HG03108 (cell line): ENCODE data around the gene PAK6.

Source experiments
- ATAC-seq: cut with Tn5 transposase; IDR thresholded peaks from one replicate; pipeline ENCODE4 v1.9.1; 2021; ENCODE audit warnings: moderate library complexity; ENCODE audit not compliant: unreplicated experiment

The PAK6 gene

GRCh38 chr15:40238532-40239403 is at the start of gene PAK6:
TSS of gene PAK6 (plus strand) at chr15:40239063. CDS start at chr15:40264786, 25,723 bp downstream.
- no peak for ATAC-seq

DNA sequence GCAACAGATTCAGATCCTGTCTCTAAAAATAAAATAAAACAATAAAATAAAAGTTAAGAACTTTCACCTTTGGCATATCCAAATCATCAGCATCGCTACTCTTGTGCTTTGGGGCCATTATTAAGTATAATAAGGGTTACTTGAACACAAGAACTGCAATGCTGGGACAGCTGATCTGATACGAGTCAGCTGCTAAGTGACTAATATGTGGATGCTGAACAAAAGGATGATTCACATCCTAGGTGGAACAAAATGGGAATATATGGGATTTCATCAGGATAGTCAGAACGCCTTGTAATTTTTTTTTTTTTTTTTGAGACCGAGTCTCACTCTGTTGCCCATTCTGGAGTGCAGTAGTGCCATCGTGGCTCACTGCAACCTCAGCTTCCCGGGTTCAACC is 48.3 kb upstream of the PAK6 start:
- no peak for ATAC-seq

DNA sequence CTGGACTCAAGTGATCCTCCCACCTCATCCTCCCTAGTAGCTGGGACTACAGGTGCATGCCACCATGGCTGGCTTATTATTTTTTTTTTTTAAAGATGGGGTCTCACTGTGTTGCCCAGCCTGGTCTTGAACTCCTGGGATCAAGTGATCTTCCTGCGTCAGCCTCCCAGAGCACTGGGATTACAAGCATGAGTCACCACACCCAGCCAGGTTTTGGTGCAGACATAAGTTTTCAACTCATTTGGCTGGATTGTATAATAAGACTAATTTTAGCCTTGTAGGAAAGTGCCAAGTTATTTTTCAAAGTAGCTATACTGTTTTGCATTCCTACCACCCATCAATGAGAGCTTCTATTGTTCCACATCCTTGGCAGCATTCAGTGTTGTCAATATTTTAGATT is 45.9 kb upstream of the PAK6 start:
- ATAC-seq = no peak

- no peak for ATAC-seq
Observed at GRCh38 chr15:40197434-40197833, 41.4 kb upstream of the PAK6 start.

- no peak for ATAC-seq
Observed at GRCh38 chr15:40198355-40199085, 40.3 kb upstream of the PAK6 start.

DNA sequence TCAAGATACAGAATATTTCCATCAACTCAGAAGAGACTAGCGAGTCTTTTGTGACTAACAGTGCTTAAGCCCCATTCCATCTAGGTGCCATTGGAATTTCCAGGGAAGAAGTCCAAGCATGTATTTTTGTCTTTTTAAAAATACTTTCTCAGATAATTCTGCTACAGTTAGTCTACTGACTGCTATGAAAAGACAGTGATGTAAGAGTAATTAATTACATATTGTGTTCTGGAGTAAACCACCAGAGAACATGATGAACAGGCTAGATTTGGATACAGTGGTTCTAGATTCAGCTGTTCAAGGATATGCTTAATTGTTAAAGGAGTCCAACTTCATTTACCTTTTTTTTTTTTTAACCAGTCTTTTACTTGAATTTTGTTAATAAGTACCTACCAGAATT is 34.8 kb upstream of the PAK6 start:
- no peak for ATAC-seq

- ATAC-seq = no peak
Observed at GRCh38 chr15:40217166-40217824, 21.6 kb upstream of the PAK6 start.

GRCh38 chr15:40219801-40220200 is 19.1 kb upstream of the PAK6 start:
- no peak for ATAC-seq

DNA sequence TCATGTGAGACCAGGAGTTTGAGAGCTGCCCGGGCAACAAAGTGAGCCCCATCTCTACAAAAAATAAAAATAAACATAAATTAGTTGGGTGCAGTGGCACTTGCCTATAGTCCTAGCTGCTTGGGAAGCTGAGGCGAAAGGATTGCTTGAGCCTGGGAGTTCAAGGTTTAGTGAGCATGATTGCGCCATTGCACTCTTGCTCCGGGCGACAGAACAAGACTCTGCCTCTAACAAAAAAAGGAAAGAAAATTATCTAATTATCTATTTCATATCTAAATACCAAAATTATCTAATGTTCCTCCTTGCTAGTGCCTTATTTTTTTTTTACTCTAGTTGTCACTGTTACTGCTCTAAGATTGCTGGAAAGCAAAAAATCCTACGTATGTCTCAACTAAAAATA is 16.7 kb upstream of the PAK6 start:
- ATAC-seq = no peak

- no peak for ATAC-seq
Observed at GRCh38 chr15:40226736-40227135, 12.1 kb upstream of the PAK6 start.

DNA sequence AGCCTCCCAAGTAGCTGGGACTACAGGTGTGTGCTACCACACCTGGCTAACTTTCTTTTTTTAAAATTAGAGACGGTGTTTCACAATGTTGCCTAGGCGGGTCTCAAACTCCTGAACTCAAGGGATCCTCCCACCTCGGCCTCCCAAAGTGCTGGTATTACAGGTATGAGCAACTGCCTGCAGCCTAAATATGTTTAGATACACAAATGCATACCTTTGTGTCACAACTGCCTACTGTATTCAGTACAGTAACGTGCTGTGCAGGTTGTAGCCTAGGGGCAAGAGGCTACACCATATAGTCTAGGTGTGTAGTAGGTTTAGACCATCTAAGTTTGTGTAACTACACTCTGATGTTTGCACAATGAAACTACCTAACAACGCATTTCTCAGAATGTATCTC is 9.5 kb upstream of the PAK6 start:
- ATAC-seq = no peak

GRCh38 chr15:40229956-40230355 is 8.9 kb upstream of the PAK6 start:
- no peak for ATAC-seq

DNA sequence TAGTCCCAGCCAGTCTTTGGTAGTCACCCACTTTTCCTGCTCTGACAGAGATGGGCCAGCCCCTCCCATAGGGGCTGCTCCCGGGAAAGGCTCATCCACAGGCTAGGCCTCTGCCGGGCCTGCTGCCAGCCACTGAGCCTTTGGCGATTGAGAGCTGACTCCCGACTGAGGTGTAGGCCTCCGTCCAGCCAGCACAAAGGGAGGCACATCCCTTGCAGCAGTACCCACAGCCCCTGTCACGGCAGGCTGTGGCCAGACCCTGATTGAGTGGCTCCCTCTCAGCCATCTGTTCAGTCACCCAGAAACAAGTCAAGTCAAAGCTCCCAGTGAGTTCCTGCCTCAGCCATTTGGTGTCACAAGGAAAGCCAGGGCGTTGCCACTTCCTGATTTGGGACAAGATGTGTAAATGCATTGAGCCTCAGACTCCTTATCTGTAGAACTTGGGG is 6.2 kb upstream of the PAK6 start:
- ATAC-seq = no peak

- ATAC-seq = no peak
Observed at GRCh38 chr15:40233727-40234577, 4.9 kb upstream of the PAK6 start.

- no peak for ATAC-seq
Observed at GRCh38 chr15:40234783-40235182, 4.1 kb upstream of the PAK6 start.

DNA sequence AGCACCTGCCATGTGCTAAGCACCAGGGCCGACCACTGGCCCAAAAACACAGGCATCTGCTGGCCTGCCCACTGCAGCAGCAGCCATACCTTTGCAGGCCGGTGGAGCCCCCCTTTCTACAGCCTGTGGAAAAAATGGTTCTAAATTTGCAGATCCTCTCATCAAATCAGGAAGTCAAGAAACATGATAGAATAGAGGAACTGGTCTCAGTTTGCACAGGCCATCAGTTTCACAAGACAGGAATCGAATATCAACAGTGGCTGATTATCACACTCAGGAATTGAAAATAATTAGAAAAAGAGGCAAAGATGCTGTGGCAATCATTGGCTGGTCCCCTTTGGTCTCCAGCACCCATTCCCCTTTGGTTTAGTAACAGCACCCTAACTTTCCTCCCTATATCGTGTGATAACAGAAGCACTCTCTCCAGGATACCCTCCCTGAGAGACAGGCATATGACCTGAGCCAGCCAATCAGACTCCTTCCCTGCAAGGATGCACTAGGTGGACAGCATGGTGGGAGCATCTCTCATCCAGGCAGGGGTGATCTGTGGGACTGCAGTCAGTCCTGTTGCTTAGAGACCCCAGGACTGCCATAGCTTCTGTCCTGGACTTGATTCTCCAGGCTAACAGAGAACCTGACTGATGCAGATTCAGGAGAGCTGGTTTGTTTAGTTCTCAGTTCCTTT is 3.5 kb upstream of the PAK6 start:
- ATAC-seq = no peak

DNA sequence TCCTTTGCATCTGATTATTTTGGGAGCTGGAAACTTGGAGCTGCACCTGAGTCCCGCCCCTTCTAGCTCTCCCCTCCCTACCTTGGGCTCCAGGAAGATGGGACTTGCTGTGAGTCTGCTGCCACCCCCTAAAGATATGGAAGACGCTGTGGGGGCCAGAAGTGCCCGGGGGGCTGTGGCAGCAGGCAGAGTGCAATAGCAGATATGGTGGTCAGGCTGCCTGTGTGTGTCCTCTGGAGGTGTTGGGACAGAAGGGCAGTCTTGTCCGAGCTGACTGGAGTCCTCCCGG is 485 bp downstream of the PAK6 start:
- ATAC-seq = no peak

- no peak for ATAC-seq
Observed at GRCh38 chr15:40239693-40240618, 1.1 kb downstream of the PAK6 start.

GRCh38 chr15:40240619-40241221 is 1.9 kb downstream of the PAK6 start:
- no peak for ATAC-seq
